Activated CD8-positive, alpha-beta memory T cell treated with anti-CD3 and anti-CD28 coated beads for 1 hour (primary cell): ENCODE data around the gene MAGEE1.
A peak's percentile ranks its signal among the peaks of the same experiment; 100 is the strongest.

ENCODE experiments used
- DNase-seq, 2 donors: peaks; one replicate each; pipeline ENCODE4 v3.0.0-alpha.2; 2020; ENCODE audit warnings: low read depth in 1 of 2; ENCODE audit errors: extremely low read depth in 1 of 2

MAGEE1 gene

DNA sequence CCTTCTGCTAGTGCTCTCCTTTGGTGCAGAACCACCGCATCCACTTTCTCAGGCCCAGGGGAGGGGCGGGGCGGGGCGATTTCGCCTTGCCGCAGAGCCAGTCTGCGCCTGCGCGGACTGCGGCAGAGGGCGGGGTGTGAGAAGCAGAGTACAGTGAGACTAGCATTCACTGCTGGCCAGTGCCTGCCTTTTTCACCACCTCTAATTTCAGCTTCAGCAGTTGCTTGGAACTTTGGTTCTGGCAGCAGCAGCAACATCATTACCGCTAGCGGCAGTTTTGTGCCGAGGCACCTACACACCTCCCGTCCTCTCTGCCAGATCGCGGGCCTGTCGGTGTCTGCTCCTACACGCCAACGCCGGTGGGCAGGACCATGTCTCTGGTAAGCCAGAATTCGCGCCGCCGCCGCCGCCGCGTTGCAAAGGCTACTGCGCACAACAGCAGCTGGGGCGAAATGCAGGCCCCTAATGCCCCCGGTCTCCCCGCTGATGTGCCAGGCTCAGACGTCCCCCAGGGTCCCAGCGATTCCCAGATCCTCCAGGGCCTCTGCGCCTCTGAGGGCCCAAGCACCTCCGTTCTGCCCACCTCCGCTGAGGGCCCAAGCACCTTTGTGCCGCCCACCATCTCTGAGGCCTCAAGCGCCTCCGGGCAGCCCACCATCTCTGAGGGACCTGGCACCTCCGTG is at the start of gene MAGEE1:
Gene MAGEE1 (plus strand): TSS at position 151 of the 683 bp plus-strand sequence. CDS start 221 bp downstream, at position 372.
- peak; percentile 35 to 69 for DNase-seq

GRCh38 chrX:76398970-76399369 is 28.5 kb upstream of the MAGEE1 start:
- no peak for DNase-seq

DNA sequence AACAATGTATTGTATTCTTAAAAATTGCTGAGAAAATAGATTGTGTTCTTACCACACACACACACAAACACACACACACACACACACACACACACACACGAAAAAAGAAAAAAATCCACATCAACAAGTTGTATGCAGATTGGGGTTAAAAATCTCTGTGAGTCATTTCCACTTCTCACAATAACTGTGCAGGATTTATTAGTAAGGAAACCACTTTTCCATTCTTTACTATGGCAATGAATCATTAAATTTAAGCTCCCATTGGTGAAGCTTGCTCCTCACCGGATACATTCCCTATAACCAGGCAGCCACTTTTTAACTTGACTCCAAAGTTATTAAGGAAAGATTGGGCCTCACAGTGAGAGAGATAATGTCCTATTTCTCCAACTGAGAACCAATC is 19.7 kb upstream of the MAGEE1 start:
- DNase-seq = no peak

- no peak for DNase-seq
Measured at GRCh38 chrX:76420237-76420636, 7.3 kb upstream of the MAGEE1 start.

DNA sequence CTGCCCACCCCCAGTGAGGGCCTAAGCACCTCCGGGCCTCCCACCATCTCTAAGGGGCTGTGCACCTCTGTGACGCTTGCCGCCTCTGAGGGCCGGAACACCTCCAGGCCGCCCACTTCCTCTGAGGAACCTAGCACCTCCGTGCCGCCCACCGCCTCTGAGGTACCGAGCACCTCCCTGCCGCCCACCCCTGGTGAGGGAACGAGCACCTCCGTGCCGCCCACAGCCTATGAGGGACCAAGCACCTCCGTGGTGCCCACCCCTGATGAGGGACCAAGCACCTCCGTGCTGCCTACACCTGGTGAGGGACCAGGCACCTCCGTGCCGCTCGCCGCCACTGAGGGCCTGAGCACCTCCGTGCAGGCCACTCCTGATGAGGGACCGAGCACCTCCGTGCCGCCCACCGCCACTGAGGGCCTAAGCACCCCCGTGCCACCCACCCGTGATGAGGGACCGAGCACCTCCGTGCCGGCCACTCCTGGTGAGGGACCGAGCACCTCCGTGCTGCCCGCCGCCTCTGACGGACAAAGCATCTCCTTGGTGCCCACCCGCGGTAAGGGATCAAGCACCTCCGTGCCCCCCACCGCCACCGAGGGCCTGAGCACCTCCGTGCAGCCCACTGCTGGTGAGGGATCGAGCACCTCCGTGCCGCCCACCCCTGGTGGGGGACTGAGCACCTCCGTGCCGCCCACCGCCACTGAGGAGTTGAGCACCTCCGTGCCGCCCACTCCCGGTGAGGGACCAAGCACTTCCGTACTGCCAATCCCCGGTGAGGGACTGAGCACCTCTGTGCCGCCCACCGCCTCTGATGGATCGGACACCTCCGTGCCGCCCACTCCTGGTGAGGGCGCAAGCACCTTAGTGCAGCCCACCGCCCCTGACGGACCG is 977 bp downstream of the MAGEE1 start:
- peak in 1 of 2 donors; percentile 21 for DNase-seq

DNA sequence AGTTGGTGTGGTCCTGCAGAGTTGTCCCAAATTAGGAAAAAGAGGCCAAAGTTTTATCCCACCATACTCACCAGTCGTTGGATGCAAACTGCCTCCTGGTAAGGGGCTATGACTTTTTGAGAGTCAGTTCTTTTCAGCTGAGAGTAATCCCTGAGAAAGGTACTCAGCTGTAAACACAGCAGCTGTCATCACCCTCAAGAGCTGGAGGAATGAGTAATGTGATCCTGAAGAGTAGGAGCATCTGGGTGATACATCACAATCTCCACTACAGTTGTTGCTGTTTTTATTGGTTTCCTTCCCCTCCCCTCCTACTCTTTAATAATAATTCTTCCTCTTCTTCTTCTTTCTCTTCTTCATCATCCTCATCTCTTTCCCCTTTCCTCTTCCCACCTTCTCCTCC is 5.7 kb downstream of the MAGEE1 start:
- no peak for DNase-seq

- no peak for DNase-seq
Measured at GRCh38 chrX:76434103-76434741, 6.7 kb downstream of the MAGEE1 start.

DNA sequence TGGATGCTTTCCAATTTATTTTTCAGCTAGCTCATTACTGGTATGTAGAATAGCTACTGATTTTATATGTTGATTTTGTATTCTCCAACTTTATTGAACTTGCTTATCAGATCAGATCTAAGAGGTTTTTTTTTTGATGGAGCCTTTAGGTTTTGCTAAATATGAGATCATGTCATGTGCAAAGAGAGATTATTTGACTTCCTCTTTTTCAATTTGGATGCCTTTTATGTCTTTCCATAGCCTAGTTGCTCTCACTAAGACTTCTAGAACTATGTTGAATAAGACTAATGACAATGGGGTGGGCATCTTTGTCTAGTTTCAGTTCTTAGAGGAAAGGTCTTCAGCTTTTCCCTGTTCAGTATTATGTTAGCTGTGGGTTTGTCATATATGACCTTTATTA is 11.7 kb downstream of the MAGEE1 start:
- no peak for DNase-seq

GRCh38 chrX:76453737-76454406 is 26.4 kb downstream of the MAGEE1 start:
- no peak for DNase-seq

- no peak for DNase-seq
Measured at GRCh38 chrX:76454456-76454927, 27.0 kb downstream of the MAGEE1 start.

DNA sequence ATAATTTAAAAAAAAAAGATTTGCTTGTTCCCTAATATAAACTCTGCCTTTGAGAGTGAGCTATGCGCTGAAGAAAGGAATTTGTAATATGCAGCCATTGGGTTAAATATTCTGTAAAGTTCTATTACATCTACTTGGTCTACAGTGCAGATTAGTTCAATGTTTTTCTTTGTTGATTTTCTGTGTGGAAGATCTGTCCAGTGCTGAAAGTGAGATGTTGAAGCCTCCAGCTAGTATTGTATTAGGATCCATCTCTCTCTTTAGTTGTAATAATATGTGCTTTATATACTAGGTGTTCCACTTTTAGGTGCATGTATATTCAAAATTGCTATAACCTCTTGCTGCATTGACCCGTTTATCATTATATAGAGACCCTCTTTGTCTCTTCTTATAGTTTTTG is 49.8 kb downstream of the MAGEE1 start:
- DNase-seq = no peak
